Activated naive CD4-positive, alpha-beta T cell (primary cell): ENCODE results near the gene RNF157.

ENCODE experiments used
- DNase-seq, 4 experiments: peaks; one replicate each; lab custom pipeline; 2025; lab: John Stamatoyannopoulos, UW

RNF157 gene

DNA sequence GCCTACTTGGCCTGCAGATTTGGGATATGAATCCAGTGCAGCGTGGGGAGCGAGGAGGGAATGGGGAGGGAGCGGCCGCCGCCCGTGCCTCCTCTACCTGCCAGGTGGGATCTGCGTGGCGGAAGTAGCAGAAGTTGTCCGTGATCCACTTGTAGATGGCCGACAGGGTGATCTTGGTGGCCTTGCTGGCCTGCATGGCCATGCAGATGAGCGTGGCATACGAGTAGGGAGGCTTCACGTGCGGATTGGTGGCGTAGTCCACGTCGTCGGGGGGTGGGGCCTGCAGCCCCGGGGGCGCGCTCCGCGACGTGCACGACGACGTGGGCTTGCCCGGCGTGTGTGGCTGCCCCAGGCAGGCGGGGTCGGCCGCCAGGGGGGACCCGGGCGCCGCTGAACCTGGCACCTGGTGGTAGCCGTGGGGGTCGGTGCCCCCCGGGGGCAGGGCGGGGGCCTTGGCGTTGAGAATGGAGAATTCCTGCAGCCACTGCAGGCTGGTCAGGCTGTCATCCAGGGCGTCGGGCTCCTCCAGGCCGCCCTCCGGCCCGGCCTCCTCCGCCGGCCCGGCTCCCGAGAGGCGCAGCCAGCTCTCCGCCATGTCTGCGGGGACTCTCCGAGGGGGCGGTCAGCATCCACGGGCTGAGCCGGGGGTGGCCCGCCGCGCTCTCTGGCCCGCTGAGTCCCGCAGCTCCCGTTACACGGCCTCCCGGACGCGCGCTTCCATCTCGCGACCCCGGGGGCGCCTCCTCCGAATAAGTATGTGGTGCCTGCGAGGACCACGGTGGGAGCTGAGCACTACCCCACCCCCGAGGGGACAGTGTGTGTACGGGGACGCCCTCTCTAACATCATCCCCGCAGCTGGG lies 100.3 kb downstream of the RNF157 start:
- peak in 1 of 4 experiments; percentile 48 for DNase-seq

DNA sequence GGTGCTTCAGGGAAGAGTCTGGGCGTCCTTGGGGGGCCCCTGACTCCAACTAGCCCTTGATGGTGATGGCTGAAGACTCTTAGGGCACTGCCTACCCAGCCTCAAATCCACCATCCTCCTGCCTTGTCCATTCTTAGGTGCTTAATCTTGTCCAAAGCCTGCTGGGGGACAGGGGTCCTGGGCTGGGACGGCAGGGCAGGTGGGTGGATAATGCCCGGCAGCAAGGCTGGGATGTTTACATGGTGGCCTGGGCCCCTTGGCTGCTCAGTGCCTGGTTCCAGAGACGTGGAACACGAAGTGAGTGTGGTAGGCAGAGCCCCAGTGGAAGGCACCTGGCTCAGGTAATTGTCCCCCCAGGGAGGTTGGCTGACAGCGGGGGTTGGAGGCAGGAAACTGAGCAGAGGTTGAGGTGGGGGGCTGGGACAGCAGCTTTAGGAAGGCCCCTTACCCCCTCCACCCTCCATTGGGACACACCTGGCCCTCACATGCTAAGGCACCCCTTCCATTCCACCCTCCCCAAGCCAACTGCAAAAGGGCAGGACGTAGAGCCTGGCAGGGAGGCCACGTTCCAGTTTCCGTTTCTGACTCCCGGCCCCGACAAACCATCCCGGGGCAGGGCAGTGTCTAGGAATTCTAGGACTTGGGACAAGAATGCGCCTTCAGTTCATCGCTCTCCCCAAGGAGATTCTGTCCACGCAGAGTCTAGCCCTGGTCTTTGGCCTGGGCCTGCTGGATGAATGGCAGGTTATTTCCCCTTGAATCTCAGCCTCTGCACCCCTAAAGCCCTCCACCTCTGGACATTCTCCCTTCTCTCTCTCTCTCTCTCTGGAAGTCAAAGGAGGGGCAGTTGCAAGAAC lies 101.2 kb downstream of the RNF157 start:
- no peak for DNase-seq

DNA sequence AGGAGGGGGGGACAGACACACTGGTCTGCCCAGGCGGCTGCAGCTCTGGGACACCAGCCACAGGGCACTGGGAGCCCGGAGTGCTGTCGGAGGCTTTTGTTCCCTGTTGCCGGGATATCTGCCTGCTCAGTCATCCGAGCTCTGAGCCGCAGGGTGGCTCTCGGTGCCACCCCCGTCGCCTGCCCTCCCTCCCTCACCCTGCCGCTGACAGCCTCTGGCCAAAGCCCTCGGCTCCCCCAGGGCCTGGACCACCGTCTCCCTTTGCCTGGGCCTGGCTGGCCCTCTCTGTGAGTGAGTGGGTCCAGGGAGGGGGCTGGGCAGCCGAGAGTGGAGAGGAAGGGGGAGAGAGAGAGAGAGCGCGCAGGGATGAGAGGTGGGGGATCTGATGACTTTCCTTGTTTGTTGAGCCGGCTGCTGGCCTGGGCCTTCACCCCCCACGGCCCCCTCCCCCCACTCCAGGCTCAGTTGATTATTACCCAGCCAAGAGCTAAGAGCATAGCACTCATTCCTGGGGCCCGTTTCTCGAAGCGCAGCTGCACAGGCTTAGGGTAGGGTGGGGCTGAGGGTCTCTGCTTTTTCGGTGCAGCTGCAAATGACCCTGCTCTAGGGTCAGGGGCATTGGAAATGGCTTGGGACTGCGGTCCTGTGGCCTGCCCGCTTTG lies 101.9 kb downstream of the RNF157 start:
- DNase-seq: no peak

DNA sequence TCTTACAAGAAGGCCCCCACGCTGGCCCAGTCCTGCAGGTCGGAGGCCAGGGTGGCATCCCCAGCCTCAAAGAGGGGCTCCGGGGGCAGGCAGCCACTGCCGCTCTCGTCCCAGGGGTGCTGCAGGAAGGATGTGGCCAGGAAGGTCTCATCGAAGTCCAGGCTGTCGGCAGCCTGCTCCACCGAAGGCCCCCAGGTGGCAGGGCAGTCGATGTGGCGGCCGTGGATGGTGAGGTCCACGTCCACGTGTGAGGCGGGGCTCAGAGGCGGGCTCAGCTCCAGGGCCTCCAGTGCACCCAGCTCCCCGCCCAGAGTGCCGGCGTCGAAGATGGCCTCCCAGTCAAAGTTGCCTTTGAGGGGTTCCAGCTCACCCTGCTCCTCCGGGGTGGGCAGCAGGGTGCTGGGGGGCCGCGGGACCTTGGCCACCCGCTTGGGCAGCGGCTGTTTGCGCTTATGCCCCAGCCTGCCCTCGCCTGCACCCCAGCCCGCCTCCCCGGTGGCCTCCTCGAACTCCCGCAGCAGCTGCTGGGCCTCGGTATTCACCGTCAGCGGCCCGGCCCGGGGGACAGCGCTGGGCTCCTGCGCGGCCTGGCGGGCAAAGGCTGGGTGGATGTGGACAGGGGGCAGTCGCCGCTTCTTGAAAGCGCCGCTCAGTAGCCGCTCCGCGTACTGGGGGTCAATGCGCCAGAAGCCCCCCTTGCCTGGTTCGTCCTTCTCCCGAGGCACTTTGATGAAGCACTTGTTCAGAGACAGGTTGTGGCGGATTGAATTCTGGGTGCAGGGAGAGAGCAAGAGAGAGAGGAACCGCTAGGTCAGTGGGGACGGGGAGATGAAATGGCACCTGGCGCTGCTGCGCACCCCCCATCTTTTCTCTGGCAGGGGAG lies 102.7 kb downstream of the RNF157 start:
- no peak for DNase-seq

DNA sequence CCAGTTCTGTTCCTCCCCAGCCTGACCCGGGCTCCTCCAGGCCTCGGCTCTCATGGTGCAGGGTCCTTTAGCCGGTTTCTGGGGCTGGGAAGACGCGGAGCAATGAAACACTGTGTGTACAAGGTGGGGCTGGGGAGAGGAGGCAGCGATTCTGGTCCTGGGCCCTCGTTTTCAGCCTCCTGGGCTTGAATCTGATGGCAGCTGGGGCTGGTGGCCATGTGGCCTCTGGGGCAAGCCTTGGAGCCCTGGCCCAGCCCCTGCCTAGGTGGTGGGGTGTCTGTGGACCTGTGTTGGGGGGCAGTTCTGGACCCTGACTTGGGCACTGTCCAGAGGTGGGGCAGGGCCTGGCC lies 103.3 kb downstream of the RNF157 start:
- DNase-seq: no peak

DNA sequence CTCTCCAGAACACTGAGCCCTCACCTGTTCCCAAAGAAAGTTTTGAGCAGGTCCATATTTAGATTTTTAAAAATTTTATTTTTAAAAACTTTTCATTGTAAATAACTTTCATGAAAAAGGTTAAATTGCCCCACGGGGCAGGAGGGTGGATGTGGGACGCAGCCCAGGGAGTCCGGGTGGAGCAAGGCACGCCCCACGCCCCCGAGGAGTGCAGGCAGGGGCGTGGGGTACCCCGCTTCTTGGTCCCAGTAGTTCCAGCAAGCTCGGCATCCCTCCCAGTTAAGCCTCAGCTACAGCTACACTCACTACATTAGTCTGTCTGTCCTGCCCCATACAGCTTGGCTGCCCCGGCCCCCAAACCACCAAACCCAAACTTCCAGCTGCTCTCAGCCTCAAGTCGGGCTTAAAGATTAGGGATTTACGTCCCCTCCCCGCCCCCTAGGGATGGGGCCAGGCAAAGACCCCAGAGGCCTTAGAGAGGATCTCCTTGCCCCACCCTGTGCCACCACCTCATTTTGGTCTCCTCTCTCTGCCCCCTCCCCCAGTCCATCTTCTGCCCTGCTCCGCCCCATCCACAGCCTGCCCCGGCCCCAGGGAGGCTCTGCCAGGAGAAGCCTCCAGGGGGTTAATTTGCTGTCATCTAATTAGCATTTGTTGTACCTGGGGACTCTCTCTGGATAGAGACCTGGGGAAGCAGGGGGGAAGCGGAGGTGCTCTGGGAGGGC lies 103.9 kb downstream of the RNF157 start:
- DNase-seq: no peak

DNA sequence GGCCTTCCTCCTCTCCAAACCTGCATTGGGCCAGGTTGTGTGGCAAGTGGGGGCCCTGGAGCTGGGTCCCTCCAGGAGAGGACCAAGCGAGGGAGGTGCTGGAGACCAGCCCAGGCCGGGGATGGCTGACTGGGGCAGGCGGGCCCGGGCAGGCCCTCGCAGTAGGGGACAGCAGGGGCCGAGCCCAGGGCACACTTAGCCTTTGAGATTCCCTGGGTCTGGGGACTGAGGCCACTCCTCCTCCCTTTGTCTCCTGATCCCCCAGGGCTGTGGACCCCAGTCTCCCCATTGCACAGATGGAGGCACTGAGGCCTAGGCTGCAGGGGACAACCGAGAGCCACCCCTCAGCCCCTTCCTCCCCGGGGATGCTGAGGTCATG lies 104.5 kb downstream of the RNF157 start:
- no peak for DNase-seq

DNA sequence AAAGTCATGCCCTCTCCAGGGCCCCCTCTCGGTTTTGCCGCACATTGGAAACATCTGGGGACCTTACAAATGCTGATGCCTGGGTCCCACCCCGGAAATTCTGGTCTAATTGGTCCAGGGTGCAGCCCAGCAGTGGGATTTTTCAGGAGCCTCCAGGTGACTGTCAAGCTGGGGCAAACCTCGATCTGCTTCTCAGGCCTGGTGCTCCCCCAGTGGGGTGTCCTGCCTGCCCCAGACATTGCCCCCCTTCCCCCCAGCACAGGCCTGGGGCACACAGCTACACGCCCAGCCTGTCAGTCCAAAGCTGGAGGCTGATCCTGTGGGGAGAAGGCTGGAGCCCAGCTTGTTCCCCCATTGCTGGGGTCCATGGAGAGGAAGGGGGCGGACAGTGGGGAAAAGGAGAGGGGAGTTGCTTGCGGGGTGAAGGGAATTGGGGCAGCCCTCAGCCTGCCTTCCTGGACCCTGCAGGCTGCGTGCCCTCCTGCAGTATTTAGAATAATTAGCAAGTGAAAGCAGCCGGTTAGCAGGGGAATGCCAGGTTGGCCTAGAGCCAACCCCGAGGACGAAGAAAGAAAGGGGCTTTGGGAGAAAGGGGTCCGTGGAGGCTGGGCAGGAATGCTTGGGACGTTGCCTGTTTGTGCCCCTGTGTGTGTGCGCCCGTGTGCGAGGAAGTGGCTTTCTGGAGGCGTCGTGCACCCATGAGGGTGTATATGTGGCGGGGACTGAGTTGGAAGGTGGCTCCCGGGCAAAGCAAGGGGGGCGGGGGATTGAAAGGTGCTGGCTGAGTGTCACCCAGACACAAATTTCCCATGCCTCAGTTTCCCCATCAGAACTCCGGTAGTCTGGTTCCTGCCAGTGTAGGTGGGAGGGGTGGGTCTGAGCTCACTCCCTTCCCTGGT lies 105.1 kb downstream of the RNF157 start:
- no peak for DNase-seq

DNA sequence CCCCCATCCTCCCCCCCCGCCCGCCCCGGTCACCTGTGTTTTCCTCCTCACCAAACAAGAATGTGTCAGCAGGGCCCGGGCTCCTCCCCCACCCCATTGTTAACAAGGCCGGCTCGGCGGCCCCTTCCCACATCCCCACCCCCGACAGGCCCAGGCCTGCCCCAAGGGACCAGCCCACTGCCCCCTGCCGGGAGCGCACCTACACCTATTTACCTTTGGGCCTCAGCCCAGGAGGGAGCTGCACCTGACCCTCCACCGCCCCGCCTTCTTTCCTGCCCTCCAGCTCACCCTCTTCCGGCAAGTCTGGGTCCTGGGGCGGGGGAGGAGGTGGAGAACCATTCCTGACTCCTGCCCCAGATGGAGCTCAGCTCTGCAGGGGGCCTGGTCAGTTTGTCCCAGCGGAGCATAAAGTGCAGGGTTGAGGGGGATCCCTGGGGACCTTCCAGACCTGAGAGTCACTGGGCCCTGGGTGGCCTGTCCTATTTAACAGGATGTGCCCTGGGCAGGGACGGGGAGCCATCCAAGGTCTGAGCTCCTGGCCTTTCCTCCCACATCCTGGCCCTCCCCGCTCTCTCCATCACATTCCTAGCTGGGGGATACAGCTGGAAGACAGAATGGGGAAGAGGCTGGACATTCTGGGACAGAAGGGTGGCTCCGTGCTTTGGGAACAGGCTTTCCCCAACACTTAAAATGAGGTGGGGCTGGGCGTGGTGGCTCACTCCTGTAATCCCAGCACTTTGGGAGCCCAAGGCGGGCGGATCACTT lies 107.5 kb downstream of the RNF157 start:
- no peak for DNase-seq

DNA sequence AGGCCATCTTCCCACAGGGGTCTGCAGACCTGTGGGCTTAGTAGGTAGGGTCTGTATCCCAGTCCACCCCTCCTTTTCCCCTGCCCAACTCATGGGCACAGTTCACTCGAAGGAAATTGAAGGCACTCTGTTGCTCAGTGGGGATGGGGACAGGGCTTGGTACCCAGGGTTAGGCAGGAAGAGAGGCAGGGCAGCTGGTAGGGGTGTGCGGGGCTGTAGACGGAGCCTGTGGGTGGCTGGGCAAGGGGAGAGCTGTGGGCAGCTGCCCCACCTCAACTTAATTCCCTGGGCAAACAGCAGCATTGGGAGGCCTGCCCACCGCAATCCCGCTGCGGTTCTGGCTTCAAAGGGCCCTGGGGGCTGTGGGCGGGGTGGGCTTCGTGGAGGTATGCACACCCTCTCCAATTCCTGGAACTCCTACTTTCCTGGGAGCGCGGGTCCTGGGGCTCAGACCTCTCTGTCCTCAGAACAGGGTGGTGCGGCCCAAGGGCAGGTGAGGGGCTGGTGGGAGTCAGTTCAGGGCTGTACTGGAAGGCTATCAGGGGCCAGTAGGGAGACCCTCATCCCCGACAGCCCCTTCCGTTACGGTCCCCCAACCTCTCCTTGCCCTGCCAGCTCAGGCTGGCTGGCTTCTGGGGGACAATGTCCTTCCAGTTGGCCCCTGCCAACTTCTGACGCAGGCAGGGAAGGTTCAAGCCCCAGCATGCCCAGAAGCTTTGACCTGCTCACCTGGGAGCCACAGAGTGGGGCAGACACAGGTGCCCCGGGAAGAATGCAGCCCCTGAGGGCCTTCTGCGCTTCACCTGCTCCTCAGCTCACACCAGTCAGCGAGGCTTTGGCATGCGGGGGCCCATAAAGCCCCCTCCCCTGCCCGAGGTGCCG lies 108.4 kb downstream of the RNF157 start:
- no peak for DNase-seq

DNA sequence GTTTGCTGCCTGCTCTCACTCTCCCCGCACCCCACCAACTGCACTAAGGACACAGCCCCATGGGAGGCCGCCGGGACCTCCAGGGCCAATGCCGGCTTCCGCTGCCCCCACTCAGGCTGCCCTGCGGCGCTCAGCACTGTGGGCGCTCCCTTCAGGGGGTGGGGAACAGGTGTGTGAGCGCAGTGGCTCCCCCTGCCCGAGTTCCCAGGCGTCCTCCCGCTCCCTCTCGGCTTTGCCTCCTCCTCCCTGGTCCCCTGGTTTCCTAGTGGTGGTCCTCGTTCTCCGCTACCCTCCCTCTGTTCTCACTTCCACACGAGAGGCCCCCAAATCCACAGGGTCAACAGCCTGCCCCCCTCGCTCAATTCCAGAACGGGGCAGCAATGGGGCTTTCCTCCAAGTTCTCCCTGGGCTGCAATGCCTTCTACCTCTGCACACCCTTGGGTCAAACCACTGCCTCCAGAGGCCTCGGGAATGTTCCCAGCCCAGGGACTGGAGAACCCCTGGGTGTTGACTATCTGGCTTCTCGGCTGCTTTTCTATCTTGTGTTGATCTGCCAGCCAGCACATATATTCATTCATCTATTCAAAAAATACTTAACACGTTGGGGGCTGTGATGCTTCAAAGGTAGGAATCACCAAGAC lies 109.1 kb downstream of the RNF157 start:
- no peak for DNase-seq

DNA sequence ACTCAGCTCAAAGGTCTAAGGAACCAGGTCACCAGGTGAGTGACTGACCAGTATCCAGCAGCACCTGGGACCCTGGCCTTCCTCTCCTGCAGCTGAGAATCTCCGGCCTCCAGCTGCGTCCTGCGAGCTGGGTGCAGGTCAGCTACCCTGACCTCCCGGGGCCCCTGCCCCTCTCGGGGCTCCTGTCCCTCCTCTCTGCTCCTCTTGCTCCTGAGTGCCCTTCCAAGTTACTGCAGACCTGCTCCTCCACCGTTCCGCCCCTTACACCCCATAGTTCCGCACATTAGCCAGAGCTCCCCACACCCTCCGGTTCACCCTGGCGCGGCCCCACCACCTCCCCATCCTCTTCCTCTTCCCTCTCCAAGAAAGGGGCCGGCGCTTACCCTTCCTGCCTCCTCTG lies 109.8 kb downstream of the RNF157 start:
- no peak for DNase-seq

DNA sequence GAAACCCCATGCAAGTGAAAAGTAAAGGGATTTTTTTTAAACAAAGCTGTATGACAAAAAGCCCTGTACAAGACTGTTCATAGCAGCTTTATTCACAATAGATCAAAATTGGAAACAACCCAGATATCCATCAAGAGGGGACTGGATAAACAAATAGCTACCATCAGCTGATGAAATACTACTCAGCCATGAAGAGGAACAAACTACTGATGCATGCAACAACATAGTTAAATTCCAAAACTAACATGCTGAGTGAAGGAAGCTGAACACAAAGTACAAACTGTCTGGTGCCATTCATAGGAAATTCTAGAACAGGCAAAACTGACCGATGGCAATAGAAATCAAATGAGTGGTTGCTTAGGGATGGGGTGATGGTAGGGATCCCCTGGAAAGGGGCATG lies 114.4 kb downstream of the RNF157 start:
- DNase-seq: no peak

DNA sequence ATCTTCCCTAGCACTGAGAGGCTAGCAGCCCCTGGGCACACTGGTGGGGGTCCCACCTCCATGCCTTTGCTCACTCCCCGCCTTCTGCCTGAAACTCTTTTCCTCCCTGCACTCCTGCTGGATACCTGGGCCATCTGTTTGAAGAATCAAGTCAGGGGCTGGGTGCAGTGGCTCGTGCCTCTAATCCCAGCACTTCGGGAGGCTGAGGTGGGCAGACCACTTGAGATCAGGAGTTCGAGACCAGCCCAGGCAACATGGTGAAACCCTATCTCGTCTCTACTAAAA lies 115.0 kb downstream of the RNF157 start:
- DNase-seq: no peak

DNA sequence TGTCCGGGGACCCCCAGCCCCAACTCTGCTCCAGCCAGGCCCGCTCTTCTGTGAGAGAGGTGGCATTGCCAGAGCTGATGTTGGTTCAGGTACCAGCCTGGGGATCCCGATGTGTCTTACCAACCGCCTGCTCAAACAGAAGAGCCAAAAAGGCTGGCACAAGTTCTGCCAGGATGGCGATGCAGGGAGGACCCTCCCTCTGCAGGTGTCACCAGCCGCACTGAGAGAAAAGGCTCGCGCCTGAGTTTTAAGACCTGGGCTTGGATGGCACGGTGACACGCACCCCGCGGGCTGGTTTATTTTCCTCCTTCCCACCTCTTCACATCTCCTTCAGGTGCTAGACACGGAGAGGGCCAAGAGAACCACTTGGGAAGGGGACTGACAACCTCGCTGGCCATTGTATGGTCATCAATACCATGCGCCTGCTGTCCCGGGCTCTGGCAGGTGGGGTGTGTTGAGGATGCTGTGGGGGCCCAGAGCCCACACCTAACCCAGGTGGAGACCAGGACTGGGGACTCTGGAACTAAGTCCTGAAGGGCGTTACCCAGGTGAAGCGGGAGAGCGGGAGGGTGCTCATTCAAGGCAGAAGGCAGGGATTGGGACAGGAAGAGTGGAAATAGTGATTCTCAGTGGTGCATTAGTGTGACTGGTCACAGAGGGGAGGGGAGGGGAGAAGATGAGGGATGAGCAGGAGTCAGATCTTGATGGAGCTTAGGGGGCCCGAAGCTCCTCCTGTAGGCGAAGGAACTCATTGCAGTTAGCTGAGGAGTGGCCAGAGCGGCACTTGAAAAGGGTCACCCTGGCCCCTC lies 115.5 kb downstream of the RNF157 start:
- DNase-seq: no peak

DNA sequence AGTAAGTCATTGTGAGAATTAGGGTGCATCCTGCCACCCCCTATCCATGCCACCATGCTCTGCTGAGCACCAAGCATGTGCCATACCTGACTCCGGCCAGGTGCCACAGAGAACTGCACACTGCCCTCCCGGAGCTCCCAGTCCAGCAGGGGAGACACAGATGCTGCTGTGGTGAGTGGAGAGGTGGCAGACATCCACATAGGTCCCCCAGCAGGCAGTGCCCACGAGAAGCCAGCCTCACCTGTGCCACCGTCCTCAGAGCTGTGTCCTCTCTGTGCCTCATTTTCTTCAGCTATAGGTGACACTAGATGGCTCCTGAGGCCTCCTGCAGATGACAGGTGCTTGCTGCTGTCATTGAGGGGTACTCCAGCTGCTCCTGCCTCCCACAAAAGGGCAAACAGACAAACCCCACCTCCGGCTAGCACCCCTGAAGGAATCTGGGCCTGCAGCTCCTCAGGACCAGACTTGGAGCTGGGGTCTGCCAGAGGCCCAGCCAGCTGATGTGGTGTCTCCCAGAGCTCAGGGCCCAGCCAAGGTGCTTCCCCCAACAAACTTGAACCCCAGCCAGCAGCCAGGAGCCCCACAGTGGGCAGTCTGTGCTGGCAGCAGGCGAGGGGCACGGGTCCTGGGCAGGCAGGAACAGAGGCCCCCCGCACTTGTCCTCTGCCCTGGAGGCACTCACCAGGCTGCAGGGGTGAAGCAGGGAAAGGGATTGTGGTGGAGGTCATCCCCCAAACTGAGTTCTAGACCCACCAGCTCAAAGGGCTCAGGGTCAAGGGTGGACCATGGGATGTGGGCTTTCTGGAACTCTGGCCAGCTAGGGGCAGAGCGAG lies 116.3 kb downstream of the RNF157 start:
- DNase-seq: no peak
